GM19193 (cell line): ENCODE results near the gene ANO7.

Source experiments
- POLR2A ChIP-seq: IDR thresholded peaks from 4 replicates; pipeline ENCODE4 v1.6.1; 2011; ENCODE audit not compliant: insufficient read depth, insufficient read length; ENCODE audit errors: extremely low read depth

Gene ANO7

DNA sequence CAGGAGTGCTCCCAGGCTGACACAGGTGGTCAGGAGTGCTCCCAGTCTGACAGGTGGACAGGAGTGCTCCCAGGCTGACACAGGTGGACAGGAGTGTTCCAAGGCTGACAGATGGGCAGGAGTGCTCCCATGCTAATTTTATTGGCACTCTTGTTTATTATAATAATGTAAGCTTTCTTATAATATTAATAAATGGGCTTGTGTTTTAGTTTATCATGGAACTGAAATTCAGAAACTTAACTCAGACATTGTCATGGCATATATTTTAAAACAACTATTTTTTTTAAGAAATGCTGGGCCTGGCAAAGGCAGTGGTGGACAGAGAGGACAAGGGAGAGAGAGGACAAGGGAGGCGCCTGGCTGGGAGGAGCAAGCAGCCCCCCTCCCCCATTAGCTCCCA is 18.7 kb downstream of the ANO7 start:
- TF ChIP-seq POLR2A, result no peak

GRCh38 chr2:241207641-241208040 is 19.2 kb downstream of the ANO7 start:
- no peak for TF ChIP-seq POLR2A

DNA sequence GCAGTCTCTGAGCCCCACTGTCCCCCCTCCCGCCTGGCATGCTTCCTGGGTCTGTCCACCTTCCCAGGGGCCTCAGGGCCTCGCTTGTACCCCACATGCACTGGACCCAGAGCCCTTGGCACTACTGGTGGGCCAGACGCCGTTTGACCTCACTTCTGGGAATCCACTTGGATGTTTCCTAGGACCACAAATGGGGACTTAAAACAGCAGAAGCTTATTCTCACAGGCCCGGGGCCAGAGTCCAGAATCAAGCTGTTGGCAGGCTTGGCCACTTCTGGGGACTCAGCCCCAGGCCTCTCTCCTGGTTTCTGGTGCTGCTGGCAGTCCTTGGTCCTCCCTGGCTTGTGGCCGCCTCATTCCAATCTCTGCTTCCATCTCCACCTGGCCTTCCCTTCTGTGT is 19.6 kb downstream of the ANO7 start:
- no peak for TF ChIP-seq POLR2A

DNA sequence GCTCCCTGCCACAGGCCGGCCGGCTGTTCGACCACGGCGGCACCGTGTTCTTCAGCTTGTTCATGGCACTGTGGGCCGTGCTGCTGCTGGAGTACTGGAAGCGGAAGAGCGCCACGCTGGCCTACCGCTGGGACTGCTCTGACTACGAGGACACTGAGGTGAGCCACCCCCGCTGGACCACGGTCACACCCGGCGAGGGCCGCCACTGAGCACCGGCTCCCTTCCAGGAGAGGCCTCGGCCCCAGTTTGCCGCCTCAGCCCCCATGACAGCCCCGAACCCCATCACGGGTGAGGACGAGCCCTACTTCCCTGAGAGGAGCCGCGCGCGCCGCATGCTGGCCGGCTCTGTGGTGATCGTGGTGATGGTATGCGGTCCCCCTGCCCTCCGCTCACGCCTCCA is 20.8 kb downstream of the ANO7 start:
- TF ChIP-seq POLR2A, result no peak

DNA sequence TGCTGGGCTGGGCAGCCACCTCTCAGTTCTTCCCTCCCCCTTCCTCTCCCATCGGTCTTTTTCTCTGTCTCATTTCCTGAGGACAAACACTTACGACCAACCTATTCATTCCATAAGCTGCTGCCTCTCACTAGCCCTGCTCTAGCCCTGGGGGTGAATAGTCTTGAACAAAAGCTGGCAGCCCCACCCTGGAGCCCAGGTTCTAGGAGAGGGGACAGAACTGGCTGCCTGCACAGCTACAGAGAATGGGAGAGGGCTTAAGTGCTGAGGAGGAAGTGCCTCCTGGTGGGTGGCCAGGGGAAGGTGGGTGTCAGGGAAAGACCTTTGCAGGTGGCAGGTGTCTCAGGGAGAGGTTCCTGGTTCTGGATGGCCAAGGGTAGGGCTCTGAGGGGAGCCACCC is 22.8 kb downstream of the ANO7 start:
- TF ChIP-seq POLR2A, result no peak

DNA sequence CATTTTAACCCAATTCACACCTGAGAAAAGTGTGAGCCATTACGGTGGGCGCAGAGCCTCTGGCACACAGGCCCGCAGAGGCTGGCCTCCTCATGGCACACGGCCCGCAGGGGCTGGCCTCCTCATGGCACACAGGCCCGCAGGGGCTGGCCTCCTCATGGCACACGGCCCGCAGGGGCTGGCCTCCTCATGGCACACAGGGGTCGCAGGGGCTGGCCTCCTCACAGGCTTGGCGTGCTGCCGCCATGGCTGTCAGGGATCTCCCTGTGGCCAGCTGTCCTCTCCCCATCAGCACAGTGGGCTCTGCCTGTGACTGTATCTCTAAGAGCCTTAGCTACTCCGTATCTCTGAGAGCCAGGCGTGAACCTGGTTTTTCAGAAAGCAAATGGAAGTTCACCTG is 24.6 kb downstream of the ANO7 start:
- no peak for TF ChIP-seq POLR2A

DNA sequence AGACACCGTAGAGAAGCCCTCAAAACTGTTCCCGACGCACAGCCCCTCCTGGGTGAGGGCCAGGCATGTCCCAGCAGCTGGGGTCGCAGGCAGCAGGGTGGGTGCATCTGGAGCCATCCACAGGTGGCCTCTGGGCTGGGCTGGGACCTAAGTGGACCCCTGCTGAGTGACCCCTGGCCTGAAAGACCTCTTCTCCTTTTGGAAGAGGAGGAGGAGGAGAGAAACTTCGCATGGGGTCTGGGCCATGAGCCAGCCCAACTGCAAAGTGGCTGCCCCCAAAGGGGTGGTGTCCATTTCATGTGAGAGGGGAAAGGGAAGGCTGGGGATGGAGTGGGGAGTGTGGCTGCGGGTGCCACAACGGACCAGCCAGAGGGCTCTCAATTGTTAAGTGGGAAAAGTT is 25.1 kb downstream of the ANO7 start:
- no peak for TF ChIP-seq POLR2A

- no peak for TF ChIP-seq POLR2A
Observed at GRCh38 chr2:241214209-241214608, 25.7 kb downstream of the ANO7 start.

GRCh38 chr2:241214766-241215165 is 26.3 kb downstream of the ANO7 start:
- no peak for TF ChIP-seq POLR2A

GRCh38 chr2:241215421-241215820 is 26.9 kb downstream of the ANO7 start:
- no peak for TF ChIP-seq POLR2A

GRCh38 chr2:241216211-241216761 is 27.8 kb downstream of the ANO7 start:
- no peak for TF ChIP-seq POLR2A

DNA sequence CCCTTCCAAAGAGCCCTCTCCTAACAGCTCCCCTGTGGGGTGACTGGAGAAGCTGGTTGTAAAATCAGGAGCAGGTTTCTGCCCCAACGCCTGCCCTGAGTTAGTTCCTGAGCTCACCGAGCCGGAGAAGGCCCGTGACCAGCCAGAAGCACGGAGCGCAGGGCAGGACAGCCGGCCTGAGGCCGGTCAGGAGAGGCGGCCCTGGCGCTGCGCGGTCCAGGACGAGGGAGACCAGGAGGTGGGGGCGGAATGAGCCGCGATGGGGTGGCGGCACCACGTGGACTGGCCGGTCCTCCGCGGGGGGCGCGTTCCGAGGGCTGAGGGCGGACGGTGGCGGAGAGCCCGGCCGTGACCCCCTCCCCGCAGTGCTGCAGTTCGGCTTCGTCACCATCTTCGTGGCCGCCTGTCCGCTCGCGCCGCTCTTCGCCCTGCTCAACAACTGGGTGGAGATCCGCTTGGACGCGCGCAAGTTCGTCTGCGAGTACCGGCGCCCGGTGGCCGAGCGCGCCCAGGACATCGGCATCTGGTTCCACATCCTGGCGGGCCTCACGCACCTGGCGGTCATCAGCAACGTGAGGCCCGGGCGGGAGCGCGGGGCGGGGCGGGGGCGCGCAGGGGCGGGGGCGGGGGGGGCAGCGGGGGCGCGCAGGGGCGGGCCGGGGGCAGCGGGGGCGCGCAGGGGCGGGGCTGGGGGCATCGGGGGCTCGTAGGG is 29.0 kb downstream of the ANO7 start:
- TF ChIP-seq POLR2A, result no peak

GRCh38 chr2:241218131-241219029 is 29.9 kb downstream of the ANO7 start:
- no peak for TF ChIP-seq POLR2A

GRCh38 chr2:241219030-241219382 is 30.5 kb downstream of the ANO7 start:
- TF ChIP-seq POLR2A, result no peak

DNA sequence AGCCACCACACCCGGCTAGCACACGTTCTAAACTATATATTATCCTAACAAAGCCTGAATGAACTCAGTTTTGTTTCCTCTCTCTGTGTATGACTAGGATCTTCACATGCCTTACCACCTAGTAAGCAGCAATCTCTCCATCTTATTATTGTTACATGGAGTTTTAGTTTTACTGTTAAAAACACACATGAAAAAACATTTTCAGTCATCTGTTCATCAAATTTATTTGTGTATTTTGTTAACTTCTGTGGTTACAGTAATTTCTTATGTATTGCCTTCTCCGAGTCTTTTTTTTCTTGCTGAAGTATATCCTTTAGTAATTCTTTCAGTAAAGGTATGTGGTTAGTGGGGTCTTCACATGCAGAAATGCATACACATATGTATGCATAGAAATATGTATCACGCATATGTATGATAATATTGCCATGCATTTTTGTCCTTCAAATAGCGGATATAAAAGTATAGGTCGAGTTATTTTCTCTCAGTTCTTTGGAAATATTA is 31.4 kb downstream of the ANO7 start:
- TF ChIP-seq POLR2A, result no peak
